ENCODE data around the gene PCNP.
"Not testable (repeated sequence)": the region's sequence is repeated elsewhere in the genome, so short reads cannot be mapped to it uniquely, and the experiment has no call there.

The PCNP gene

DNA sequence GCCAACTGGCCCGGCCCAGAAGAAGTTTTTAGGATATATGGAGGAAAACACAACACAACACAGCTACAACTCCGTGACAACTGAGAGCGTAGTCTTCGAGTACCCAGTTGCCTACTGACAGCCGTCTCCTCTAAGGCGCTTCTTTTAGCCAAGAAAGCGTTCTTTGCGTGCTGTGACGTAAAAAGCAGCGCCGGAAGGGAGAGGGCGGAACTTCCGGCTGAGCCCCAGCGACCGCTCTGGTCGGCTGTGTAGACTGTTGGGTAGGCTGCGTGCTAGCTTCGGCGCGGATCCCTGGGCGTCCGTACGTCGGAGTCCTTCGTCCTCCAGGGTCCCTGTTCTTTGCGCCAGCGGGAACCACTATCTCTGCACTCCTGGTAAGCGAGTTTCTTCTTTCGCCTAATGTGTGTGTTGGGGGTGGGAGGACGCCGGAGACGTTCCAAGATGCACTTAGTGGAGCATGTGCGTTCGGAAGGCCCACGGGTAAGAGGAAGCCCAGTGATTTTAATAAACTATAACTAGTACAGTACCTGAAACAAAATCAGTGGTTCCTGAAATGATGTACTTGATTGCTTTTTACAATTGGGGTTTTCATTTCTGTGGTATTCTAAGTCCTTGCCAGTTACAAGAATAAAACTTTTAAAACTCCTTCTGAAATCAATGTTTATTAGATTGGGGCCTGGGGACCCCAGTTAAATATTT lies 12.2 kb upstream of the PCNP start, which contains the start of gene TRMT10C:
Gene TRMT10C, plus strand, starts transcription at position 239 of the 699 bp plus-strand sequence. CDS start 2,914 bp downstream, outside the sequence.
- DNase-seq (ENCODE audit: low read depth in 1 of 2, low spot score in 1 of 2) = peak; percentile 72 to 83

DNA sequence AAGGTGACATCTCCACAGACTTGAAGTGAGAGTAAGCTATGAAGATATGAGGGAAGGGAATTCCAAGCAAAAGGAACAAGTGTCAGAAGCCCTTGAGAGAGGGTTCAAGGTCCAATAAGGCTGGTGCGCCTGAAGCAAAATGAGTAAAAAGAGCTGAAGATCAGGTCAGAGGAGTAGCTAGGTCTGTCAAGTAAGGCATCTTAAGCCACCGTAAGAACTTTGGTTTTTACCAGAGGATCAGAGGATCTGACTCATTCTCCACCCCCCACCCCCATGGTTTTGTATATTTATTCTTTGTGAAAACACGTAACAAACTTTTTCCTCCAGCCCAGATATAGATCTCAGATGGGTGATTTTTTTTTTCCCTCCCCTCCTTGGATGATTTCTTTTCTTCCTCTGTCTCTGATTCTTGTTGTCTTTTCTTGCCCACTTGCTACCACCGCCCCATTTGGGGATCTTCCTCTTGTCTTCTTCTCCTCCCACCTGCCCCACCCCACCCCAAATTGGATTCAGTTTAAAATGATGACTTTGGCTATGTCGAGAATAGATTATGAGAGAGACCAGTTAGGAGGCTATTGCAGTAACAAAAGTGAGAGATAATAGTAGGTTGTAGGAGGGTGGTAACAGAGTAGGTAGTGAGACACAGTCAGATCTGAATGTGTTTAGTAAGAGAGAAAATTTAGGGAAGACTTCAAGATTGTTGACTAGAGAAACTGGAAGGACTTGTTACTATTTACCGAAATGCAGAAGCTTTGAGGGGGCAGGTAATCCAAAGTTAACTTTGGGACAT lies 6.3 kb upstream of the PCNP start:
- DNase-seq (ENCODE audit: low read depth in 1 of 2, low spot score in 1 of 2) = no peak

DNA sequence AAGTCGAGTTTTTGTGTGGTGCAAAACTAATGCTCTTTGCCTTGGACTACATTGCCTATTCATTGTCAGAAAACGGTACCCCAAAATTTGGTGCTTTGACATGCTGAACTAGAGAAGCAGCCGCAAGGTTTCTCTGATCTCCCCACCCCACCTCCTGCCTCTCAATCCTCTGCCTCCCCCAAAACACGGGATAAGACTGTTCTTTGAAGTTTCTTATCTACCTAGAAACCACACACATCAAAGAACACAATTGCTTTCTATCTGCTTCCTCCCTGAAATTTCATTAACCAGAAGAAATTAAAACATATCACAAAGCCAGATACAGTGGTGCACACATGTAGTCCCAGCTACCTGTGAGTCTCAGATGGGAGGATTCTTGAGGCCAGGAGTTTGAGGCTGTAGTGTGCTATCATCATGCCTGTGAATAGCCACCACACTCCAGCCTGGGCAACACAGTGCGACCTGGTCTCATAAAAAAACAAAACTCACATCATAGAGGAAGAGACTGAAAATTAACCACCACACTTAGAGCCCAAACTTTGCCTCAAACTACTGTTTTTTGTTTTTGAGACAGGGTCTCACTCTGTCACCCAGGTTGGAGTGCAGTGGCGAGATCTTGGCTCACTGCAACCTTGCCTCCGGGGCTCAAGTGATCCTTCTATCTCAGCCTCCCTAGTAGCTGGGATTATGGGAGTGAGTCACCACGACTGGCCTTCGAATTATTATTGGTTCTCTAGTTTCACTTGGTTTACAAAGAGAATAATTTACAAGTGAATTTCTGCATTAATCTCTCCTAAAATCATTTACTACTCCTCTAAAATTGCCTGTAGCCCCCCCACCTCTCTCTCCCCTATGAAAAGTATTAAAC lies 2.7 kb upstream of the PCNP start:
- no peak for DNase-seq (ENCODE audit: low read depth in 1 of 2, low spot score in 1 of 2)

DNA sequence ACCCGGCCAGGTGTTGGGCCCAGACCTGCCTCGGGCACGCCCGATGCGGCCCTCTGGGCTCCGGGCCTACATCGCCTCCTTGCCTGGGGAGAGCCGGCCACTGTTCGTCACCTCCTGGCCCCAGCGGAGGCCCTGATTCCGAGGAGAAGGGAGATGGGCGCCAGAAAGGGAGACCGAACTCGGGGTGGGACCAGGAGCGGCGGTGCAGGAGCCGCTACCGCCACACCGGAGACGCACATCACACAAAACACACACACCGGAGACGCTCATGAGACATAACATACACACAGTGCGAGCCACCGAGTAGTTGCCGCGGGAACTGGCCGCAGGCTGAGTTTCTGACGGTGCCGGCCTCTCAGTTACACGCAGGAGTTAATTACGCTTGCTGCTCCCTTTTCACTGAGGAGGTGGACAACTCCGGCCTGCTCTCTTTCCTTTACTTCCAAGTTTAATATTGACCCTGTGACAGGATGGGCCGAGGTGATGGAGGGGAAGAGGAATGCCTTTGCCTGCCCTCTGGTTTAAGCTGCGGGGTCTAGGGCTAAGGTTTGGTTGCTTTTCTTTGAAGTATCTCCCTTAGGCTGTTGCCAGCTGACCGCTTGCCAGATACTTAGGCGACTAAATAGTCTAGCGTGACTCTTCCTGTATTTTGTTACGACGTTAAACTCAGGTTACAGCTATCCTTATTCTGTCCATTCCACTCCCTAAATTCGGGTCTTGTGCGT lies 570 bp downstream of the PCNP start:
- DNase-seq (ENCODE audit: low read depth in 1 of 2, low spot score in 1 of 2) = peak in 1 of 2 donors; percentile 32

DNA sequence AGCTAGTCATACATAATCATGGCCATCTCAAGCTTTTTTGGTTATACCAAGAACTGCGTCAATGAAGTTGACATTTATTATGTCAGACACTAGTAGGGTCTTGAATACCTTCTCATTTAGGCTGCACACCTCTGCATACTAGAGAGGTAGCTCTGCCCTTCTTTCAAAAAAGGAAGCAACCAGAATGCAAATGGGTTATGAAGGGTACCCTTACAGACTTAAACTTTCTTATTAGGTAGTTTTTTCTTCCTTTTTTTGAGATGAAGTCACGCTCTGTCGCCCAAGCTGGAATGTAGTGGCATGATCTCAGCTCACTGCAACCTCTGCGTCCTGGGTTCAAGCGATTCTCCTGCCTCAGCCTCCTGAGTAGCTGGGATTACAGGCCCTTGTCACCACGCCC lies 3.3 kb downstream of the PCNP start:
- DNase-seq (ENCODE audit: low read depth in 1 of 2, low spot score in 1 of 2) = no peak

DNA sequence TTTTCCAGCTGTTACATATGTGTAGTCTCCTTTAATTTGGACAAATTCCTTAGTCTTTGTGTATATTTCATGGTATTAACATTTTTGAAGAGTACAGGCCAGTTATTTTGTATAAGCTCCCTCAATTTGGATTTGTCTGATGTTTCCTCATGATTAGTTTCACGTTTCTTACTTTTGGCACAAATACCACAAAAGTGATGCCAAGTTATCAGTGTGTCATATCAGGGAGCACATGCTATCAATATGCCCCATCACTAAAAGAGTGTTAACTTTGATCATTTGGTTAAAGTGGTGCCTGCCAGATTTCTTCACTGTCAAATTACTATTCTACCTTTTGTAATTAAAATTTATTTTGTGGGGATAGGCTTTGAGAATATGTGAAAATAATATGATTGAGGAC lies 14.6 kb downstream of the PCNP start:
- no peak for DNase-seq (ENCODE audit: low read depth in 1 of 2, low spot score in 1 of 2)

- no peak for DNase-seq (ENCODE audit: low read depth in 1 of 2, low spot score in 1 of 2)
Observed at GRCh38 chr3:101591071-101591470, 17.1 kb downstream of the PCNP start.

- no peak for DNase-seq (ENCODE audit: low read depth in 1 of 2, low spot score in 1 of 2)
Observed at GRCh38 chr3:101602731-101603130, 28.8 kb downstream of the PCNP start.

DNA sequence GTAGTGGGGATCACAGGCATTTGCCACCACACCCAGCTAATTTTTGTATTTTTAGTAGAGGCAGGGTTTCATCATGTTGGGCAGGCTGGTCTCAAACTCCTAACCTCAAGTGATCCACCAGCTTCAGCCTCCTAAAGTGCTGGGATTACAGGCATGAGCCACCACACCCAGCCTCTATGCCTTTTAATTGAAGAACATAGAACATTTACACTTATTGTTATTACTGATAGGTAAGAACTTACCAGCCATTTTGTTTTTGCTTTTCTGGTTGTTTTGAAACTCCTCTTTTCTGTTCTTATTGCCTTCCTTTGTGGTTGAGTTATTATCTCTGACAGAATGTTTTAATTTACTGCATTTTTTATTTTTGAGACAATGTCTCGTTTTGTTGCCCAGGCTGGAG lies 29.2 kb downstream of the PCNP start:
- no peak for DNase-seq (ENCODE audit: low read depth in 1 of 2, low spot score in 1 of 2)

- not testable (repeated sequence) for DNase-seq (ENCODE audit: low read depth in 1 of 2, low spot score in 1 of 2)
Observed at GRCh38 chr3:101605398-101605797, 31.4 kb downstream of the PCNP start.

DNA sequence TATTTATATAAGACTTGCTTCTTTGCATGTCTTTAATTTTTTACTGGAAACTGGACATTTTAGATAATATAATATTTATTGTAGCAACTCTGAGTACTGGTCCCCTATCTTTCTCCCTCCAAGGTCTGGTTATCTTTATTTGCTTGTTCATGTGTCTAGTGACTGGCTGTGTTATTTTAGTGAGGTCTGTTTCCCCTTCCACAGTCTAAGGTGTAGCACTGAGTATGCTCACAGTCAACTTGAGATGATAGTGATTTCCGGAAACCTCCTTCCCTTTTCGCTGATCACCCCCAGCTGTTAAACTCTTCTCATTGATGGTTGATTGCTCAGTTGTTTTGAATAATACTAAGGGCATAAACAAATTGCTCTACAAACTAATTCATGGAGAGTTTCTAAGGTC lies 37.0 kb downstream of the PCNP start:
- DNase-seq (ENCODE audit: low read depth in 1 of 2, low spot score in 1 of 2) = no peak

GRCh38 chr3:101613014-101613413 lies 39.0 kb downstream of the PCNP start:
- DNase-seq (ENCODE audit: low read depth in 1 of 2, low spot score in 1 of 2) = not testable (repeated sequence)

DNA sequence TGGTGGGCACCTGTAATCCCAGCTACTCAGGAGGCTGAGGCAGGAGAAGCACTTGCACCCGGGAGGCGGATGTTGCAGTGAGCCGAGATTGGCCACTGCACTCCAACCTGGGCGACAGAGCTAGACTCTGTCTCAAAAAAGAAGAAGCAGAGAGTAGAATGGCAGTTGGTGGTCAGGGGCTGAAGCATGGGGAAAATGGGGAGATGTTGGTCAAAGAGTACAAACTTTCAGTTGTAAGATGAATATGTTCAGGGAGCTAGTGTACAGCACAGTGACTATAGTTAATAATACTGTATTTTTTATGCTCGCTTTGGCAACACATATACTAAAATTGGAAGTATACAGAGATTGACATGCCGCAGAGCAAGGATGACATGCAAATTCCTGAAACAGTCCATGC lies 41.5 kb downstream of the PCNP start:
- DNase-seq (ENCODE audit: low read depth in 1 of 2, low spot score in 1 of 2) = no peak

- no peak for DNase-seq (ENCODE audit: low read depth in 1 of 2, low spot score in 1 of 2)
Observed at GRCh38 chr3:101617478-101617877, 43.5 kb downstream of the PCNP start.

- DNase-seq (ENCODE audit: low read depth in 1 of 2, low spot score in 1 of 2) = no peak
Observed at GRCh38 chr3:101618726-101619125, 44.7 kb downstream of the PCNP start.

GRCh38 chr3:101619734-101620133 lies 45.8 kb downstream of the PCNP start:
- no peak for DNase-seq (ENCODE audit: low read depth in 1 of 2, low spot score in 1 of 2)

DNA sequence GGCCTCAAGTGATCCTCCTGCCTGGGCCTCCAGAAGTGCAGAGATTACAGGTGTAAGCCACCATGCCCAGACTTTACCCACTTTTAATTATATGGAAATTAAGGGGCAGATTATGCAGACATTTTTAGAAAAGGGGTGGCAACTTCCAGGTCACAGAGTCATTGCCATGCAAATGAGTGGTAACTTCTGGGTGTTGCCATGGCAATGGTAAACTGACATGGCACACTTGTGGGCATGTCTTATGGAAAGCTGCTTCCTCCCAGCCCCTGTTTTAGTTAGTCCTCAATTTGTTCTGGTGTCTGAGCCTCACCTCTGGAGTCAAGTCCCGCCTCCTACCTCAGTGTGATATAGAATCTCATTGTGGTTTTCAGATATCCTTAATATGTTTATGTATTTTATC lies 49.7 kb downstream of the PCNP start:
- no peak for DNase-seq (ENCODE audit: low read depth in 1 of 2, low spot score in 1 of 2)

DNA sequence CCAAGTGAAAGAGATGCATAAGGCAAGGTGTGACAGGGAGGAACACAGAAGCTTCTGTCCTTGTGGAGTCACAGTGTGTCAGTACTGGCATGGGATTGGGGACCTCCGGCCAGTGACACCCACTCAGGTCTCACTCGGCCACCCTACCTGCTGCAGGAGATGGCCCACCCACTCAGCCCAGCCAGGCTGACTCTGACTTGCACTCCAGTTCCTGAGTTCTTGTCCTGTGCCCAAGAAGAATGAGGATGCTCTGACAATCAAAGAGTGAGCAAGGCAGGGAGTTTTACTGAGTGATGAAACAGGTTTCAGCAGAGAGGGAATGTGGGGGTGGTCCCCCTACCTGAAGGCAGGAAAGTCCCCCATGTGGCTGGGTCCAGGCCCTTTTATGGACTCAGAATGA lies 50.9 kb downstream of the PCNP start:
- no peak for DNase-seq (ENCODE audit: low read depth in 1 of 2, low spot score in 1 of 2)

GRCh38 chr3:101625879-101626278 lies 51.9 kb downstream of the PCNP start:
- DNase-seq (ENCODE audit: low read depth in 1 of 2, low spot score in 1 of 2) = no peak

- DNase-seq (ENCODE audit: low read depth in 1 of 2, low spot score in 1 of 2) = no peak
Observed at GRCh38 chr3:101629219-101629618, 55.2 kb downstream of the PCNP start.

Measured in stimulated activated CD4-positive, alpha-beta T cell treated with anti-CD3 and anti-CD28 coated beads, Interleukin-15, amount 100 ng/mL, for 1 hour (primary cell).